Measurements from ENCODE around the gene CFD. TPM values are rescaled to one million over a fixed set of nuclear protein-coding genes. Genes with fewer than 3 reads are reported as not detected.
"Not testable (repeated sequence)": the region's sequence is repeated elsewhere in the genome, so short reads cannot be mapped to it uniquely, and the experiment has no call there.

CFD gene
- total and polyA plus RNA-seq, 4 donors: 4.5 to 20.2 (median 13.6) TPM

GRCh38 chr19:878751-879561 lies 19.5 kb downstream of the CFD start:
- H3K27me3 ChIP-seq (ENCODE audit: control insufficient read depth in 4 of 4, insufficient read depth in 4 of 4, low read length in 3 of 4); DNase-seq (ENCODE audit: low spot score); H3K9me3 ChIP-seq (ENCODE audit: control insufficient read depth in 4 of 4, low read length in 3 of 4); H3K4me3 ChIP-seq (ENCODE audit: low read depth in 1 of 3, low read length in 3 of 3); H3K9ac ChIP-seq (ENCODE audit: low read depth in 1 of 2, low read length in 2 of 2); H3K27ac ChIP-seq (ENCODE audit: low read depth in 1 of 2, low read length in 2 of 2); H3K4me1 ChIP-seq (ENCODE audit: control insufficient read depth in 4 of 4, insufficient read depth in 4 of 4, low read length in 3 of 4): not testable (repeated sequence)
- H3K36me3 ChIP-seq (ENCODE audit: control insufficient read depth in 4 of 4, insufficient read depth in 3 of 4, low read depth in 1 of 4, low read length in 3 of 4): peaks cover 3 to 50% (median 11%) of the 10 kb centered on the region in 4 donors
- WGBS: 86% methylated on average over 24 of the region's 24 CpGs

- H3K4me1 ChIP-seq (ENCODE audit: control insufficient read depth in 4 of 4, insufficient read depth in 4 of 4, low read length in 3 of 4): no peaks in the 10 kb centered on the region
- TF ChIP-seq HNF4G (IDR thresholded peaks at IDR 0.05) (no peak), ATF3 (IDR thresholded peaks at IDR 0.05) (no peak), TAF1 (conservative IDR thresholded peaks at IDR 0.05) (no peak), CTCF (IDR thresholded peaks at IDR 0.05; ENCODE audit: low read depth, low read length, missing input control) (no peak), RXRA (IDR thresholded peaks at IDR 0.05) (no peak), NR2F2 (IDR thresholded peaks at IDR 0.05) (no peak), JUND (IDR thresholded peaks at IDR 0.05) (no peak), RAD21 (IDR thresholded peaks at IDR 0.05) (no peak), GABPA (IDR thresholded peaks at IDR 0.05 in 1 of 2, conservative IDR thresholded peaks at IDR 0.05 in 1 of 2) (no peak)
- TF ChIP-seq, protein P1, sequence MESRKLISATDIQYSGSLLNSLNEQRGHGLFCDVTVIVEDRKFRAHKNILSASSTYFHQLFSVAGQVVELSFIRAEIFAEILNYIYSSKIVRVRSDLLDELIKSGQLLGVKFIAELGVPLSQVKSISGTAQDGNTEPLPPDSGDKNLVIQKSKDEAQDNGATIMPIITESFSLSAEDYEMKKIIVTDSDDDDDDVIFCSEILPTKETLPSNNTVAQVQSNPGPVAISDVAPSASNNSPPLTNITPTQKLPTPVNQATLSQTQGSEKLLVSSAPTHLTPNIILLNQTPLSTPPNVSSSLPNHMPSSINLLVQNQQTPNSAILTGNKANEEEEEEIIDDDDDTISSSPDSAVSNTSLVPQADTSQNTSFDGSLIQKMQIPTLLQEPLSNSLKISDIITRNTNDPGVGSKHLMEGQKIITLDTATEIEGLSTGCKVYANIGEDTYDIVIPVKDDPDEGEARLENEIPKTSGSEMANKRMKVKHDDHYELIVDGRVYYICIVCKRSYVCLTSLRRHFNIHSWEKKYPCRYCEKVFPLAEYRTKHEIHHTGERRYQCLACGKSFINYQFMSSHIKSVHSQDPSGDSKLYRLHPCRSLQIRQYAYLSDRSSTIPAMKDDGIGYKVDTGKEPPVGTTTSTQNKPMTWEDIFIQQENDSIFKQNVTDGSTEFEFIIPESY (IDR thresholded peaks at IDR 0.05): no peak
- TF ChIP-seq, protein P2, sequence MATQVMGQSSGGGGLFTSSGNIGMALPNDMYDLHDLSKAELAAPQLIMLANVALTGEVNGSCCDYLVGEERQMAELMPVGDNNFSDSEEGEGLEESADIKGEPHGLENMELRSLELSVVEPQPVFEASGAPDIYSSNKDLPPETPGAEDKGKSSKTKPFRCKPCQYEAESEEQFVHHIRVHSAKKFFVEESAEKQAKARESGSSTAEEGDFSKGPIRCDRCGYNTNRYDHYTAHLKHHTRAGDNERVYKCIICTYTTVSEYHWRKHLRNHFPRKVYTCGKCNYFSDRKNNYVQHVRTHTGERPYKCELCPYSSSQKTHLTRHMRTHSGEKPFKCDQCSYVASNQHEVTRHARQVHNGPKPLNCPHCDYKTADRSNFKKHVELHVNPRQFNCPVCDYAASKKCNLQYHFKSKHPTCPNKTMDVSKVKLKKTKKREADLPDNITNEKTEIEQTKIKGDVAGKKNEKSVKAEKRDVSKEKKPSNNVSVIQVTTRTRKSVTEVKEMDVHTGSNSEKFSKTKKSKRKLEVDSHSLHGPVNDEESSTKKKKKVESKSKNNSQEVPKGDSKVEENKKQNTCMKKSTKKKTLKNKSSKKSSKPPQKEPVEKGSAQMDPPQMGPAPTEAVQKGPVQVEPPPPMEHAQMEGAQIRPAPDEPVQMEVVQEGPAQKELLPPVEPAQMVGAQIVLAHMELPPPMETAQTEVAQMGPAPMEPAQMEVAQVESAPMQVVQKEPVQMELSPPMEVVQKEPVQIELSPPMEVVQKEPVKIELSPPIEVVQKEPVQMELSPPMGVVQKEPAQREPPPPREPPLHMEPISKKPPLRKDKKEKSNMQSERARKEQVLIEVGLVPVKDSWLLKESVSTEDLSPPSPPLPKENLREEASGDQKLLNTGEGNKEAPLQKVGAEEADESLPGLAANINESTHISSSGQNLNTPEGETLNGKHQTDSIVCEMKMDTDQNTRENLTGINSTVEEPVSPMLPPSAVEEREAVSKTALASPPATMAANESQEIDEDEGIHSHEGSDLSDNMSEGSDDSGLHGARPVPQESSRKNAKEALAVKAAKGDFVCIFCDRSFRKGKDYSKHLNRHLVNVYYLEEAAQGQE (IDR thresholded peaks at IDR 0.05): no peak
- WGBS: 92% methylated on average over 37 of the region's 37 CpGs
- no peak overlapping the region for H3K4me3 ChIP-seq (ENCODE audit: low read depth in 1 of 3, low read length in 3 of 3)
- H3K9me3 ChIP-seq (ENCODE audit: control insufficient read depth in 4 of 4, low read length in 3 of 4): no peaks in the 10 kb centered on the region
- H3K9ac ChIP-seq (ENCODE audit: low read depth in 1 of 2, low read length in 2 of 2): no peak overlapping the region
- H3K27ac ChIP-seq (ENCODE audit: low read depth in 1 of 2, low read length in 2 of 2): no peak overlapping the region
- H3K27me3 ChIP-seq (ENCODE audit: control insufficient read depth in 4 of 4, insufficient read depth in 4 of 4, low read length in 3 of 4): no peaks in the 10 kb centered on the region
- DNase-seq (ENCODE audit: low spot score): no peak
- H3K36me3 ChIP-seq (ENCODE audit: control insufficient read depth in 4 of 4, insufficient read depth in 3 of 4, low read depth in 1 of 4, low read length in 3 of 4): peaks cover 3 to 52% (median 12%) of the 10 kb centered on the region in 4 donors
Observed at GRCh38 chr19:879711-880438, 20.4 kb downstream of the CFD start.
